GM19099 (cell line): ENCODE data around the gene KRAS.

Experiments
- POLR2A ChIP-seq: IDR thresholded peaks from 3 replicates; pipeline ENCODE4 v1.6.1; 2011; ENCODE audit warnings: low read depth; ENCODE audit not compliant: insufficient read length; ENCODE audit errors: extremely low read depth

Gene KRAS

GRCh38 chr12:25250744-25251730 lies at the start of gene KRAS:
Gene KRAS, minus strand, starts transcription at chr12:25250929.
- TF ChIP-seq POLR2A = peak; percentile 74

DNA sequence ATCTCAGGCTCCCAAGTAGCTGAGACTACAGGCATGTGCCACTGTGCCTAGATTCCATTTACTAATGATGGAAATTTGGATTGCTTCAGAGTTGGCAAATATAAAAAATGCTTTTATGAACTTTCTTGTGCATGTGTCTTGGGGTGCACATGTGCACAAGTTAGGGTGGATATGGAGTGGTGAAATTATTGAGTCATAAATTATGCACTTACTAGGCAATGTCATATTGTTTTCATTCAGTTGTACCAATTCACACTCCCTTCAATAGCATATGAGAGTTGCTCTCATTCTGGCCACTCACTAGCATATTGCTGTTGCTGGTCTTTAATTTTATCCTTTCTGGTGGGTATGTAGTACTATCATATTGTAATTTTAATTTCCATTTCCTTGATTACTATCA lies 45.7 kb upstream of the KRAS start:
- TF ChIP-seq POLR2A = no peak

DNA sequence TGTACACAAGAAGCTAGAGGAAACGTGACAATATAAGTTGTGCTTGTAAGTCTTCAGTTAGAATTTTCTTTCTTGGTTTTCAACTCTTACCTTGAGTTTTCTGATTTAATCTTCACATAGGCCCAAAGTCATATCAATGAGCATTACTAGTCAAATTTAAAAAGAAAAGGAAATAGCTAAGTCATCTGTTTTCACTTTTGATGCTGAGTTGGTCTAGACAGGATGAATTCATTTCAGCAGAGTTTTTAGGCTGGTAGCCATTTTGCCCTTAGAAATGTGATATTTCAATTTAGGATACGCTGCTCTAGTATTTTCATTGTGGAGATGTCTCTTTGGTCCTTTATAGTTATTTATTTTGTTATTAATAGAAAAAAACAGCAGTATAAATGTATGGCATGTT lies 44.6 kb upstream of the KRAS start:
- TF ChIP-seq POLR2A = no peak

DNA sequence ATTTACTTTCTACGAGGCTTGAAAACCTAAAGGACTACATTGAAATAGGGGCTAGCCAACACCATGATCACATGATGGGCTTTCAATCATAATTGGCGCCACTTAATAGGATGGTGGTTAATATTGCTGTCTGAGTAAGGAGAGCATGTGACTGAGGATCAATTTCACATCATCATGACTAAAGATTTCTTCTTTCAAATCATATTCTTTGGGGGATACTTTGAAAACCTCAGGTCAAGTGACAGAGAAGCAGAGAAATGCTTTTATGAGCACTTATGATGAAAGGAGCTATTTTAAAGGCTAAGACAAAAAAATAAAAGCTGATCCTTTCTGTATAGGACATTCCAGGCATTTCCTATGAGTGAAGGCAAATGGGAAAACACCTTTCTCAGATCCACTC lies 42.9 kb upstream of the KRAS start:
- TF ChIP-seq POLR2A = no peak

- TF ChIP-seq POLR2A = no peak
Observed at GRCh38 chr12:25287610-25288009, 36.9 kb upstream of the KRAS start.

DNA sequence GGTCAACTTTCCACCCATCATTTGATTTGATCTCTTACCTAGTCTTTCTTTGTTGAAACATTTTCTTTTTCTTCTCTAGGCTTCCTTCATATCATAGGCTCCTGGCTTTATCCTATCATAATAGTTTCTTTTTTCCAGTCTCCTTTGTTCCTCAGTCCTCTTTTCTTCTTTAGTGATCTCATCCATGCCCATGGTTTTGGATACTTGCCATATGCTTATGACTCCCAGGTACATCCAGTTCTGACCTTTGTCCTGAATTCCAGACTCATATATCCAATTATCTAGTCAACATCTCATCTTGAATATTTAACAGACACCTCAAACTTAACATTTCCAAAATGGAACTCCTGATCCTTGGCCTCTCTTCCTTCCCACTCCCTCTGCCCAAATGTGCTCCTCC lies 36.1 kb upstream of the KRAS start:
- TF ChIP-seq POLR2A = no peak

DNA sequence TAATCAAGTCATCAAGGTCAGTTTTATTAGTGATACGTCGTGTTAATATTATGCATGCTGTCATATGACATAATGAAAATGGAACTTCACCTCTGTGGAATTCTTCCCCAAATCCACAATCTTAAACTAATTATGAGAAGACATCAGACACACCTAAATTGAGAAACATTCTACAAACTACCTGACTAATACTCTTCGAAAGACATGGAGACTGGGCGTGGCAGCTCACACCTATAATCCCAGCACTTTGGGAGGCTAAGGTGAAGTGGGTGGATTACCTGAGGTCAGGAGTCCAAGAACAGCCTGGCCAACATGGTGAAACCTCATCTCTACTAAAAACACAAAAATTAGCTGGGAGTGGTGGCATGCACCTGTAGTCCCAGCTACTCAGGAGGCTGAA lies 33.3 kb upstream of the KRAS start:
- no peak for TF ChIP-seq POLR2A

GRCh38 chr12:25283006-25283405 lies 32.3 kb upstream of the KRAS start:
- no peak for TF ChIP-seq POLR2A

DNA sequence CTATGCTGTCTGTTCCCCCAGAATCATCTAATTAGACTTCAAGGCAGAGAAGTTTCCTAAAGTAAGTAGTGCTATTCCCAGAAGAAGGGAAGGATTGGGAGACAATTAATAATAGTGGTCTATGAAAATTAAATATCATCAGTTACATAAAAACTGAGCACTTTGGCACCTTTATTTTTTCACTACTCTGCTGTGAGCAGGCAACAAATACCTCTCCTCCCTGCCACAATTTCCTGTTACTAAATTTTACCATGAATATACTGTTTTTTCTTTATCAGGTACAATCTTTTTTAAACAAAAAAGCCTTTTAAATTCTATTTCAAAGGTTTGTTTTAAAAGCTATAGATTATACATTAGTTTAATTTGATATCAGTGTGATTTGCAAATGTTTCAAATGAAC lies 29.4 kb upstream of the KRAS start:
- no peak for TF ChIP-seq POLR2A

DNA sequence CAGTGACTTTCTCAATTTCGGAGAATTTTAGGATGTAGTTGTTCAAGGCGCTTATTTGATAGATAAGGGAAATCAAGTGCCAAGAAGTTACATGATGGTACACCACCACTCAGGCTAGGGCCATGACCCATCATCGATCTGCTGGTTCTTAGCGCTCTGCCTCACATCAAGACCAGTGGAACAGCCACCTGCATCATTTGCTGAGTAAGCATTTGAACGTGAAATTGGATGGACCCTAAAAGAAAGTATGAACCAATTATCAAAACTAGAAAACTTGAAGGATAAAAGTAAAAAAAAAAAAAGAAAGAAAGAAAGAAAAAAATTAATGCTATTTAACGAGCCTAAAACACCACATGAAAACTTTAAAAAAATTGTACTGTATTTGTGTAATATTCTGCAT lies 27.5 kb upstream of the KRAS start:
- no peak for TF ChIP-seq POLR2A

- no peak for TF ChIP-seq POLR2A
Observed at GRCh38 chr12:25276199-25276937, 25.6 kb upstream of the KRAS start.

- TF ChIP-seq POLR2A = no peak
Observed at GRCh38 chr12:25271486-25272098, 20.9 kb upstream of the KRAS start.

GRCh38 chr12:25269701-25270100 lies 19.0 kb upstream of the KRAS start:
- TF ChIP-seq POLR2A = no peak

- no peak for TF ChIP-seq POLR2A
Observed at GRCh38 chr12:25266497-25266896, 15.8 kb upstream of the KRAS start.

DNA sequence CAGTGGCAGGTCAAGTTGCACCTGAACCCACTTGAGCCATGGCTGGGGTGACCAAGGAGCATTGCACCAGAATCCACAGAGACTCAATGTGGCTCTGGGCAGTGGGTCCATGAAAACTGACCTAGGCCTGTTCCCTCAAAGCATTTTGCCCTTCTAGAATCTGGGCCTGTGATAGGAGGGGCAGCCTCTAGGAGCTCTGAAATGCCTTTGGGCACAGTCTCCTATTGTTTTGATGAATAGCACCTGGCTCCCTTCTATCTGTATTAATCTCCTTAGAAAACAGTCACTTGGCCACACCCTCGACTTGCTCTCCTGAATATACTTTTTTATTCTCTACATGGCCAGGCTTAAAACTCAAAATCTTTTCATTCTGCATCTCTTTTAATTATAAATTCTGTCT lies 14.1 kb upstream of the KRAS start:
- TF ChIP-seq POLR2A = no peak
